ENCODE measurements around the gene ZNF385B.

The ZNF385B gene

DNA sequence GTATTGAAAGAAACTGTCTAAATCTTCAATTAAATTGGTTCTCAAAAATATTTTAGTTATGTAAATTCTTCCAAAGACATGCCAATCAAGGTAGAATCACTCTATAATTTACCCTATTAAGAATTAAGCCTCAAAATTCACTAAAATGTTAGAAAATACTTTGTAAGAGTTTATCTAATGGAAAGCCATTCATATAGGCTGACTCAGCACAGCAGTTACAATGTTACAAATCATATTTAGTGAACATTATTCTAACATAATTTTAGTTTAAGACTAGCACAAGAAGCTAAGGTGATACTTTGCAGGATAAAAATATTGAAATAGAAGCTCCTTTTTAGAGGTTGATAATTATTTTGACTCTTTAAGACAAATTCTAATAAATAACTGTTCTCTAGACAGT is 137.0 kb downstream of the ZNF385B start:
- no peak for TF ChIP-seq TEAD4 (IDR thresholded peaks at IDR 0.05)
- no peak for TF ChIP-seq TAF1 (IDR thresholded peaks at IDR 0.05; ENCODE audit: low read depth)
- no peak for TF ChIP-seq USF1 (IDR thresholded peaks at IDR 0.05)
- no peak for TF ChIP-seq RAD21 (IDR thresholded peaks at IDR 0.05; ENCODE audit: low read depth)
- no peak for TF ChIP-seq FOXM1 (IDR thresholded peaks at IDR 0.05; ENCODE audit: borderline replicate concordance, low read depth)
- no peak for TF ChIP-seq ZBTB7A (IDR thresholded peaks at IDR 0.05; ENCODE audit: low read depth)
- no peak for TF ChIP-seq EGR1 (IDR thresholded peaks at IDR 0.05)
- TF ChIP-seq, protein P1, sequence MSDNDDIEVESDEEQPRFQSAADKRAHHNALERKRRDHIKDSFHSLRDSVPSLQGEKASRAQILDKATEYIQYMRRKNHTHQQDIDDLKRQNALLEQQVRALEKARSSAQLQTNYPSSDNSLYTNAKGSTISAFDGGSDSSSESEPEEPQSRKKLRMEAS (IDR thresholded peaks at IDR 0.05), result no peak
- no peak for TF ChIP-seq REST (IDR thresholded peaks at IDR 0.05; ENCODE audit: low read depth)
- no peak for TF ChIP-seq CREB1 (IDR thresholded peaks at IDR 0.05; ENCODE audit: low read depth)
- no peak for TF ChIP-seq YY1 (IDR thresholded peaks at IDR 0.05; ENCODE audit: low read depth)
- TF ChIP-seq EP300 (IDR thresholded peaks at IDR 0.05; ENCODE audit: borderline replicate concordance), result no peak
- no peak for TF ChIP-seq TCF12 (IDR thresholded peaks at IDR 0.05; ENCODE audit: low read depth)
- TF ChIP-seq NFIC (IDR thresholded peaks at IDR 0.05), result no peak
- no peak for TF ChIP-seq CEBPB (IDR thresholded peaks at IDR 0.05)

- TF ChIP-seq CEBPB (IDR thresholded peaks at IDR 0.05) (no peak), RAD21 (IDR thresholded peaks at IDR 0.05; ENCODE audit: low read depth) (no peak), TAF1 (IDR thresholded peaks at IDR 0.05; ENCODE audit: low read depth) (no peak)
These were observed 141.1 kb downstream of the ZNF385B start for GRCh38 chr2:179720173-179720772.

- TF ChIP-seq REST (IDR thresholded peaks at IDR 0.05; ENCODE audit: low read depth) (no peak), NFIC (IDR thresholded peaks at IDR 0.05) (no peak), CEBPB (IDR thresholded peaks at IDR 0.05) (no peak), YY1 (IDR thresholded peaks at IDR 0.05; ENCODE audit: low read depth) (no peak), TAF1 (IDR thresholded peaks at IDR 0.05; ENCODE audit: low read depth) (no peak), EP300 (IDR thresholded peaks at IDR 0.05; ENCODE audit: borderline replicate concordance) (no peak), EGR1 (IDR thresholded peaks at IDR 0.05) (no peak), RAD21 (IDR thresholded peaks at IDR 0.05; ENCODE audit: low read depth) (no peak), ZBTB7A (IDR thresholded peaks at IDR 0.05; ENCODE audit: low read depth) (no peak), USF1 (IDR thresholded peaks at IDR 0.05) (no peak)
These were observed 145.5 kb downstream of the ZNF385B start for GRCh38 chr2:179715871-179716270.

DNA sequence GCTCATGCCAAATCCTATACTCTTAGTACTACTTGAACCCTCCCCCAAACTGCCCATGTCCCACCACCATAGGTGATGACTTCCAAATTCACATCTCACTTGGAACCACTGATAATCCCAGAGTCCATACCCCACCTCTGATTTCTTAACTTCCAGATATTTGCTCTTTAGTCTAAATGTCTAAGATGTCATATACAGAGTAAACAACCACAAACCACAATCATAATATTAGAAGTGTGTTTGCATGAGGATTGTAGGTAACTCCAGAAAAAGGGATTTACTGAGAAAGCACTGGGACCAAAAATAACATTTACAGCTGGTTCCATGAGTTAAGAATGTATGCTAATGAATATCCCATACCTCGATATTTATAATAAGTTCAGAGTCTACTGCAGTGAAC is 146.2 kb downstream of the ZNF385B start:
- TF ChIP-seq, protein P1 (IDR thresholded peaks at IDR 0.05), result no peak
- TF ChIP-seq REST (IDR thresholded peaks at IDR 0.05; ENCODE audit: low read depth), result no peak
- no peak for TF ChIP-seq YY1 (IDR thresholded peaks at IDR 0.05; ENCODE audit: low read depth)
- TF ChIP-seq TAF1 (IDR thresholded peaks at IDR 0.05; ENCODE audit: low read depth), result no peak
- TF ChIP-seq RAD21 (IDR thresholded peaks at IDR 0.05; ENCODE audit: low read depth), result no peak
- no peak for TF ChIP-seq CREB1 (IDR thresholded peaks at IDR 0.05; ENCODE audit: low read depth)
- TF ChIP-seq EGR1 (IDR thresholded peaks at IDR 0.05), result no peak
- TF ChIP-seq NFIC (IDR thresholded peaks at IDR 0.05), result no peak
- no peak for TF ChIP-seq CEBPB (IDR thresholded peaks at IDR 0.05)
- no peak for TF ChIP-seq USF1 (IDR thresholded peaks at IDR 0.05)
- TF ChIP-seq EP300 (IDR thresholded peaks at IDR 0.05; ENCODE audit: borderline replicate concordance), result no peak
- TF ChIP-seq TEAD4 (IDR thresholded peaks at IDR 0.05), result no peak
- TF ChIP-seq FOXM1 (IDR thresholded peaks at IDR 0.05; ENCODE audit: borderline replicate concordance, low read depth), result no peak
- no peak for TF ChIP-seq TCF12 (IDR thresholded peaks at IDR 0.05; ENCODE audit: low read depth)
- TF ChIP-seq ZBTB7A (IDR thresholded peaks at IDR 0.05; ENCODE audit: low read depth), result no peak

All from Ishikawa (cell line).